ENCODE results near the gene NUAK1. TPM values are rescaled to one million over a fixed set of nuclear protein-coding genes. Genes with fewer than 3 reads are reported as not detected.
"Not testable (repeated sequence)": the region's sequence is repeated elsewhere in the genome, so short reads cannot be mapped to it uniquely, and the experiment has no call there.

Gene NUAK1
- total and polyA plus RNA-seq, 4 donors, result 2.9 to 14.1 (median 9.2) TPM

DNA sequence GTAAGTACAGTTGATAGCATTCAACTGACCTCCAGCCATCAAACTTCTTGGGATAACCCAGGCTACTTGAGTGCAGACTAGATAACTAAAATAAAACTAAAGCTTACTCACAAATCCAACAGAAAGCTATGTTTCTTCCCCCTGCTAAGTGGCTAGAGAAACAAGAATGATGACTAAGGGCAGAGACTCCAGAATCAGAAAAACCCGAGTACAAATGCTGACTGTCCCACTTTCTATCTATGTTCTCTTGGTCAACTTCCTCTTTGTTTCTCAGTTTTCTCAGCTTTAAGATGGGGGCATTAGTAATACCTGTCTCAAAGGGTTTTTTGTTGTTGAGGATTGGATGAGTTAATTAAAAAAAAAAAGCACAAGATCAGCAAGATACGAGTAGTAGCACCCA, 6.1 kb upstream of the NUAK1 start:
- Histone ChIP-seq H3K36me3 (ENCODE audit: control insufficient read depth in 4 of 4, insufficient read depth in 4 of 4, low read length in 4 of 4) (peaks cover 0 to 7% (median 0%) of the 10 kb centered on the region in 4 donors), H3K4me1 (ENCODE audit: control insufficient read depth in 5 of 5, insufficient read depth in 5 of 5, low read length in 5 of 5) (peaks cover 9 to 31% (median 19%) of the 10 kb centered on the region in 5 donors), H3K27me3 (ENCODE audit: control insufficient read depth in 3 of 3, insufficient read depth in 3 of 3, low read length in 2 of 3) (no peaks in the 10 kb centered on the region), H3K9me3 (ENCODE audit: control insufficient read depth in 4 of 4, insufficient read depth in 3 of 4, low read length in 3 of 4) (no peaks in the 10 kb centered on the region), H3K4me3 (no peak overlapping the region), H3K9ac (ENCODE audit: insufficient read depth in 1 of 2, low read length in 2 of 2) (no peak overlapping the region), H3K27ac (ENCODE audit: low read depth in 1 of 2, low read length in 1 of 2) (peak overlapping the region in 1 of 2 donors; percentile 83)
- TF ChIP-seq CTCF (IDR thresholded peaks at IDR 0.05; ENCODE audit: control extremely low read depth, extremely low read depth), result no peak
- WGBS, 2 donors, result 65 to 72% methylated on average over 2 of the region's 2 CpGs
- DNase-seq (no peak), ATAC-seq (ENCODE audit: insufficient read depth, low FRiP score) (no peak)

GRCh38 chr12:106142591-106143261, 4.0 kb upstream of the NUAK1 start:
- Histone ChIP-seq H3K9ac (ENCODE audit: insufficient read depth in 1 of 2, low read length in 2 of 2) (peak overlapping the region in 1 of 2 donors; percentile 42), H3K4me1 (ENCODE audit: control insufficient read depth in 5 of 5, insufficient read depth in 5 of 5, low read length in 5 of 5) (peaks cover 9 to 33% (median 19%) of the 10 kb centered on the region in 5 donors), H3K36me3 (ENCODE audit: control insufficient read depth in 4 of 4, insufficient read depth in 4 of 4, low read length in 4 of 4) (peaks cover 0 to 7% (median 0%) of the 10 kb centered on the region in 4 donors), H3K27ac (ENCODE audit: low read depth in 1 of 2, low read length in 1 of 2) (peak overlapping the region in 1 of 2 donors; percentile 99), H3K9me3 (ENCODE audit: control insufficient read depth in 4 of 4, insufficient read depth in 3 of 4, low read length in 3 of 4) (no peaks in the 10 kb centered on the region), H3K27me3 (ENCODE audit: control insufficient read depth in 3 of 3, insufficient read depth in 3 of 3, low read length in 2 of 3) (no peaks in the 10 kb centered on the region), H3K4me3 (no peak overlapping the region)
- ATAC-seq (ENCODE audit: insufficient read depth, low FRiP score) (no peak), DNase-seq (no peak)
- no peak for TF ChIP-seq CTCF (IDR thresholded peaks at IDR 0.05; ENCODE audit: control extremely low read depth, extremely low read depth)
- WGBS, 2 donors, result 81 to 86% methylated on average over 7 of the region's 7 CpGs

DNA sequence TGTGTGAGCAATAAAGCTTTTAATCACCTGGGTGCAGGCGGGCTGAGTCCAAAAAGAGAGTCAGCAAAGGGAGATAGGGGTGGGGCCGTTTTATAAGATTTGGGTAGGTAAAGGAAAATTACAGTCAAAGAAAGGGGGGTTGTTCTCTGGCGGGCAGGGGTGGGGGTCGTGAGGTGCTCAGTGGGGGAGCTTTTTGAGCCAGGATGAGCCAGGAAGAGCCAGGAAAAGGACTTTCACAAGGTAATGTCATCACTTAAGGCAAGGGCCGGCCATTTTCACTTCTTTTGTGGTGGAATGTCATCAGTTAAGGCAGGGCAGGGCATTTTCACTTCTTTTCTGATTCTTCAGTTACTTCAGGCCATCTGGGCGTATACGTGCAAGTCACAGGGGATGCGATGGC, 3.2 kb upstream of the NUAK1 start:
- H3K36me3 ChIP-seq (ENCODE audit: control insufficient read depth in 4 of 4, insufficient read depth in 4 of 4, low read length in 4 of 4); H3K9ac ChIP-seq (ENCODE audit: insufficient read depth in 1 of 2, low read length in 2 of 2); ATAC-seq (ENCODE audit: insufficient read depth, low FRiP score); H3K4me3 ChIP-seq; H3K9me3 ChIP-seq (ENCODE audit: control insufficient read depth in 4 of 4, insufficient read depth in 3 of 4, low read length in 3 of 4); DNase-seq; H3K27me3 ChIP-seq (ENCODE audit: control insufficient read depth in 3 of 3, insufficient read depth in 3 of 3, low read length in 2 of 3): not testable (repeated sequence)
- WGBS, 2 donors, result 84 to 90% methylated on average over 8 of the region's 8 CpGs
- Histone ChIP-seq H3K4me1 (ENCODE audit: control insufficient read depth in 5 of 5, insufficient read depth in 5 of 5, low read length in 5 of 5) (peaks cover 9 to 37% (median 23%) of the 10 kb centered on the region in 5 donors), H3K27ac (ENCODE audit: low read depth in 1 of 2, low read length in 1 of 2) (peak overlapping the region in 1 of 2 donors; percentile 99)

- no peaks in the 10 kb centered on the region for H3K9me3 ChIP-seq (ENCODE audit: control insufficient read depth in 4 of 4, insufficient read depth in 3 of 4, low read length in 3 of 4)
- peaks cover 9 to 42% (median 24%) of the 10 kb centered on the region in 5 donors for H3K4me1 ChIP-seq (ENCODE audit: control insufficient read depth in 5 of 5, insufficient read depth in 5 of 5, low read length in 5 of 5)
- ATAC-seq (ENCODE audit: insufficient read depth, low FRiP score), result no peak
- DNase-seq, result no peak
- WGBS, 2 donors, result 67 to 81% methylated on average over 3 of the region's 3 CpGs
- peak overlapping the region in 1 of 2 donors; percentile 99 for H3K27ac ChIP-seq (ENCODE audit: low read depth in 1 of 2, low read length in 1 of 2)
- H3K36me3 ChIP-seq (ENCODE audit: control insufficient read depth in 4 of 4, insufficient read depth in 4 of 4, low read length in 4 of 4), result peaks cover 0 to 7% (median 0%) of the 10 kb centered on the region in 4 donors
- H3K9ac ChIP-seq (ENCODE audit: insufficient read depth in 1 of 2, low read length in 2 of 2), result no peak overlapping the region
- TF ChIP-seq CTCF (IDR thresholded peaks at IDR 0.05; ENCODE audit: control extremely low read depth, extremely low read depth), result no peak
- H3K27me3 ChIP-seq (ENCODE audit: control insufficient read depth in 3 of 3, insufficient read depth in 3 of 3, low read length in 2 of 3), result no peaks in the 10 kb centered on the region
- no peak overlapping the region for H3K4me3 ChIP-seq
Measured at GRCh38 chr12:106141452-106141851, 2.7 kb upstream of the NUAK1 start.
